ENCODE results near the gene AVP. TPM values are rescaled to one million over a fixed set of nuclear protein-coding genes. Genes with fewer than 3 reads are reported as not detected.
"Not testable (repeated sequence)": the region's sequence is repeated elsewhere in the genome, so short reads cannot be mapped to it uniquely, and the experiment has no call there.

Gene AVP
- total RNA-seq, 1 experiment from 2014 or later: not detected

GRCh38 chr20:3119044-3119443 lies 34.5 kb upstream of the AVP start:
- H4K20me1 ChIP-seq (ENCODE audit: insufficient read depth): peaks cover 8% of the 10 kb centered on the region; the same call in 1 of the 2 replicates
- intact Hi-C loops (cut with micrococcal nuclease; ENCODE audit: unreplicated experiment): loop anchor here (2.0 kb wide), 1 partner anchor 198 kb away; no protein-coding TSS in a partner anchor
- H3K27ac ChIP-seq: no peak overlapping the region
- no peak overlapping the region for H2AFZ ChIP-seq
- H3K4me2 ChIP-seq: no peak overlapping the region
- no peaks in the 10 kb centered on the region for H3F3A ChIP-seq (ENCODE audit: insufficient read depth, low read depth)
- H3K36me3 ChIP-seq (ENCODE audit: low read depth): no peaks in the 10 kb centered on the region
- H3K9me2 ChIP-seq (ENCODE audit: insufficient read depth): no peaks in the 10 kb centered on the region
- DNase-seq: no peak
- ChIA-PET POLR2A (ENCODE audit: unreplicated experiment) (no interaction called here), CTCF (interaction anchor here (0.6 to 1.0 kb wide), 2 partner anchors 24 to 198 kb away, joined by 3 to 16 read pairs; no protein-coding TSS in a partner anchor)
- BruUV-seq (replicated peaks): no TSS peak
- no peaks in the 10 kb centered on the region for H3K27me3 ChIP-seq (ENCODE audit: insufficient read depth, low read depth)
- no peak overlapping the region for H3K4me3 ChIP-seq
- H3K79me2 ChIP-seq (ENCODE audit: low read depth): no peaks in the 10 kb centered on the region
- H3K4me1 ChIP-seq (replicated peaks; ENCODE audit: insufficient read depth): 0 out of 2 replicates have a peak, but pooled peaks cover 7% of the 10 kb centered on the region
- H3K9me3 ChIP-seq (ENCODE audit: insufficient read depth, low read depth): no peaks in the 10 kb centered on the region
- TF ChIP-seq EZH2 (IDR thresholded peaks at IDR 0.05; ENCODE audit: low read depth) (no peak), CTCF (conservative IDR thresholded peaks at IDR 0.05) (no peak)

GRCh38 chr20:3117839-3118379 lies 33.4 kb upstream of the AVP start:
- peak in 1 of 2 experiments; percentile 21 for DNase-seq
- H3F3A ChIP-seq (ENCODE audit: insufficient read depth, low read depth); H3K79me2 ChIP-seq (ENCODE audit: low read depth); H4K20me1 ChIP-seq (ENCODE audit: insufficient read depth); H3K4me2 ChIP-seq; H3K4me3 ChIP-seq; H3K4me1 ChIP-seq (replicated peaks; ENCODE audit: insufficient read depth); H2AFZ ChIP-seq; H3K36me3 ChIP-seq (ENCODE audit: low read depth); POLR2A ChIA-PET (ENCODE audit: unreplicated experiment); H3K9me2 ChIP-seq (ENCODE audit: insufficient read depth); CTCF ChIA-PET; BruUV-seq (replicated peaks); H3K27me3 ChIP-seq (ENCODE audit: insufficient read depth, low read depth); H3K27ac ChIP-seq; H3K9me3 ChIP-seq (ENCODE audit: insufficient read depth, low read depth): not testable (repeated sequence)
- intact Hi-C loops (cut with micrococcal nuclease; ENCODE audit: unreplicated experiment): loop anchor here (2.0 kb wide), 1 partner anchor 199 kb away; no protein-coding TSS in a partner anchor

- no TSS peak for BruUV-seq (replicated peaks)
Observed at GRCh38 chr20:3116341-3116740, 31.8 kb upstream of the AVP start.

More at GRCh38 chr20:3116341-3116740, 31.8 kb upstream of the AVP start:
- Histone ChIP-seq H4K20me1 (ENCODE audit: insufficient read depth) (peaks cover 8% of the 10 kb centered on the region; the same call in 1 of the 2 replicates), H3K9me2 (ENCODE audit: insufficient read depth) (no peaks in the 10 kb centered on the region), H2AFZ (no peak overlapping the region), H3K27me3 (ENCODE audit: insufficient read depth, low read depth) (no peaks in the 10 kb centered on the region), H3K36me3 (ENCODE audit: low read depth) (no peaks in the 10 kb centered on the region), H3F3A (ENCODE audit: insufficient read depth, low read depth) (no peaks in the 10 kb centered on the region), H3K79me2 (ENCODE audit: low read depth) (no peaks in the 10 kb centered on the region), H3K4me2 (no peak overlapping the region), H3K9me3 (ENCODE audit: insufficient read depth, low read depth) (no peaks in the 10 kb centered on the region), H3K4me3 (no peak overlapping the region), H3K4me1 (replicated peaks; ENCODE audit: insufficient read depth) (no peaks in the 10 kb centered on the region), H3K27ac (no peak overlapping the region)
- ChIA-PET CTCF (no interaction called here), POLR2A (ENCODE audit: unreplicated experiment) (no interaction called here)
- no peak for DNase-seq
- TF ChIP-seq EZH2 (IDR thresholded peaks at IDR 0.05; ENCODE audit: low read depth): no peak
- no peak for TF ChIP-seq CTCF (conservative IDR thresholded peaks at IDR 0.05)
- intact Hi-C loops (cut with micrococcal nuclease; ENCODE audit: unreplicated experiment): no loop called here

All from PC-9 (cell line).